WTC11 (cell line): ENCODE results near the gene TMEM128. TPM values are rescaled to one million over a fixed set of nuclear protein-coding genes. Genes with fewer than 3 reads are reported as not detected.
"Not testable (repeated sequence)": the region's sequence is repeated elsewhere in the genome, so short reads cannot be mapped to it uniquely, and the experiment has no call there.

ENCODE experiments used
- ATAC-seq: fragments of 200-7000 bp; cut with Tn5 transposase; 2 replicates; pipeline ENCODE4 v1.10.0; 2021; ENCODE audit warnings: mild to moderate bottlenecking, moderate library complexity
- CTCF ChIA-PET: fragments of 300-600 bp; sonication (Branson Sonifier 250); formaldehyde crosslinking; loops from one replicate; lab custom pipeline; 2021; ENCODE audit warnings: antibody characterized with exemption; lab: Charles Lee
- POLR2A ChIA-PET: fragments of 350-600 bp; sonication (Branson Sonifier 250); formaldehyde crosslinking; loops from one replicate; lab custom pipeline; 2021; ENCODE audit warnings: antibody characterized with exemption; lab: Charles Lee
- DNase-seq: peaks from one replicate; pipeline ENCODE4 v3.0.0; 2021; ENCODE audit warnings: low spot score
- H3K27ac Mint-ChIP-seq: 2 replicates; pipeline ENCODE4 v1.8.0; 2021; ENCODE audit warnings: mixed read lengths
- H3K27me3 Mint-ChIP-seq: 2 replicates; pipeline ENCODE4 v1.8.0; 2021; ENCODE audit warnings: low read depth, mild to moderate bottlenecking, moderate library complexity, mixed read lengths
- H3K36me3 Mint-ChIP-seq: 2 replicates; pipeline ENCODE4 v1.8.0; 2021; ENCODE audit warnings: mixed read lengths
- H3K4me1 Mint-ChIP-seq: 2 replicates; pipeline ENCODE4 v1.8.0; 2022; ENCODE audit warnings: mixed read lengths
- H3K4me3 Mint-ChIP-seq: 2 replicates; pipeline ENCODE4 v1.8.0; 2021; ENCODE audit warnings: mild to moderate bottlenecking, moderate library complexity, mixed read lengths
- H3K9me3 Mint-ChIP-seq: 2 replicates; pipeline ENCODE4 v1.8.0; 2021; ENCODE audit warnings: mixed read lengths
- CBFB ChIP-seq: sonication (generic); formaldehyde crosslinking; IDR thresholded peaks from 2 replicates; pipeline ENCODE4 v1.8.1; 2022; ENCODE audit warnings: mild to moderate bottlenecking, low read depth, missing genetic modification reagents
- ELF4 ChIP-seq: sonication (generic); formaldehyde crosslinking; IDR thresholded peaks from 2 replicates; pipeline ENCODE4 v1.8.1; 2022; ENCODE audit warnings: low read depth, mild to moderate bottlenecking, moderate library complexity, missing genetic modification reagents
- ERG ChIP-seq: fragments of 250-450 bp; sonication (Bioruptor Pico); IDR thresholded peaks from 2 replicates; pipeline ENCODE4 v1.8.0; 2021; ENCODE audit warnings: mild to moderate bottlenecking
- FOXK1 ChIP-seq: sonication (generic); formaldehyde crosslinking; IDR thresholded peaks from 2 replicates; pipeline ENCODE4 v1.8.0; 2022; ENCODE audit warnings: mild to moderate bottlenecking, moderate library complexity, missing genetic modification reagents
- GABPB1 ChIP-seq: sonication (generic); formaldehyde crosslinking; IDR thresholded peaks from 2 replicates; pipeline ENCODE4 v1.8.1; 2023; ENCODE audit warnings: mild to moderate bottlenecking, missing genetic modification reagents
- HMGXB4 ChIP-seq: sonication (generic); formaldehyde crosslinking; IDR thresholded peaks from 2 replicates; pipeline ENCODE4 v1.8.1; 2023; ENCODE audit warnings: mild to moderate bottlenecking, moderate library complexity, missing genetic modification reagents
- KAT7 ChIP-seq: sonication (generic); formaldehyde crosslinking; IDR thresholded peaks from 2 replicates; pipeline ENCODE4 v1.8.1; 2023; ENCODE audit warnings: missing genetic modification reagents, mild to moderate bottlenecking, borderline replicate concordance
- MYBL2 ChIP-seq: sonication (generic); formaldehyde crosslinking; IDR thresholded peaks from 2 replicates; pipeline ENCODE4 v1.8.1; 2023; ENCODE audit warnings: mild to moderate bottlenecking, moderate library complexity, missing genetic modification reagents
- NR2C2 ChIP-seq: sonication (generic); formaldehyde crosslinking; IDR thresholded peaks from 2 replicates; pipeline ENCODE4 v1.8.0; 2022; ENCODE audit warnings: mild to moderate bottlenecking, missing genetic modification reagents
- PREB ChIP-seq: sonication (generic); formaldehyde crosslinking; IDR thresholded peaks from 2 replicates; pipeline ENCODE4 v1.8.1; 2022; ENCODE audit warnings: mild to moderate bottlenecking, missing genetic modification reagents, moderate library complexity, borderline replicate concordance
- USF1 ChIP-seq: sonication (generic); formaldehyde crosslinking; IDR thresholded peaks from 2 replicates; pipeline ENCODE4 v1.8.0; 2022; ENCODE audit warnings: mild to moderate bottlenecking, missing genetic modification reagents
- ZNF263 ChIP-seq: sonication (generic); formaldehyde crosslinking; IDR thresholded peaks from 2 replicates; pipeline ENCODE4 v1.8.1; 2022; ENCODE audit warnings: low read depth, mild to moderate bottlenecking, moderate library complexity, missing genetic modification reagents
- ZNF281 ChIP-seq: sonication (generic); formaldehyde crosslinking; IDR thresholded peaks from 2 replicates; pipeline ENCODE4 v1.8.0; 2023; ENCODE audit warnings: mild to moderate bottlenecking, missing genetic modification reagents
- total RNA-seq: library from RNA; stranded (reverse); gene quantifications from 3 replicates; pipeline ENCODE4 v1.2.3, GENCODE V29; 2021

The TMEM128 gene
- total RNA-seq, 1 experiment from 2014 or later = 21.1 TPM

- ChIA-PET POLR2A (no interaction called here), CTCF (no interaction called here)
- peaks cover 5% of the 10 kb centered on the region; the same call in 1 of the 2 replicates for H3K9me3 Mint-ChIP-seq
- H3K4me3 Mint-ChIP-seq = no peak overlapping the region
- peaks cover 36% of the 10 kb centered on the region for H3K36me3 Mint-ChIP-seq
- ATAC-seq (no peak), DNase-seq (no peak)
- no peak overlapping the region for H3K27ac Mint-ChIP-seq
- TF ChIP-seq ERG (CRISPR knock-in tag) = no peak
- TF ChIP-seq FOXK1 (CRISPR knock-in tag) = no peak
- TF ChIP-seq KAT7 (CRISPR knock-in tag) = no peak
- TF ChIP-seq CBFB = no peak
- no peak for TF ChIP-seq MYBL2
- TF ChIP-seq NR2C2 = no peak
- TF ChIP-seq PREB (CRISPR knock-in tag) = no peak
- no peak for TF ChIP-seq ELF4 (CRISPR knock-in tag)
- no peak for TF ChIP-seq ZNF263 (CRISPR knock-in tag)
- TF ChIP-seq, all 79 proteins: peak for 0
- H3K4me1 Mint-ChIP-seq = no peaks in the 10 kb centered on the region
- H3K27me3 Mint-ChIP-seq = no peaks in the 10 kb centered on the region; the same call in 1 of the 2 replicates
Measured at GRCh38 chr4:4267981-4268380, 20.0 kb upstream of the TMEM128 start.

- no peak overlapping the region for H3K4me3 Mint-ChIP-seq
- H3K27me3 Mint-ChIP-seq = peaks cover 2% of the 10 kb centered on the region; the same call in 1 of the 2 replicates
- ATAC-seq = peak; percentile 72
- H3K36me3 Mint-ChIP-seq = no peaks in the 10 kb centered on the region
- no peak for TF ChIP-seq HMGXB4 (CRISPR knock-in tag)
- TF ChIP-seq ZNF281 (CRISPR knock-in tag) = no peak
- no peak for TF ChIP-seq FOXK1 (CRISPR knock-in tag)
- TF ChIP-seq USF1 (CRISPR knock-in tag) = no peak
- TF ChIP-seq, all 79 proteins: peak for 0
- POLR2A ChIA-PET = no interaction called here
- CTCF ChIA-PET = interaction anchor here (0.5 to 1.7 kb wide), 10 partner anchors 9 to 171 kb away, joined by 3 to 5 read pairs (median 3); partner anchors contain the start of genes LYAR and ZBTB49
- H3K27ac Mint-ChIP-seq = no peak overlapping the region
- no peaks in the 10 kb centered on the region for H3K4me1 Mint-ChIP-seq
- DNase-seq = no peak
- peaks cover 5% of the 10 kb centered on the region; the same call in 1 of the 2 replicates for H3K9me3 Mint-ChIP-seq
Measured at GRCh38 chr4:4260185-4260751, 12.2 kb upstream of the TMEM128 start.

- Mint-ChIP-seq H3K27me3 (peaks cover 5% of the 10 kb centered on the region; the same call in 1 of the 2 replicates), H3K4me3 (no peak overlapping the region), H3K4me1 (no peaks in the 10 kb centered on the region)
- POLR2A ChIA-PET = no interaction called here
- CTCF ChIA-PET = interaction anchor here (0.5 to 1.7 kb wide), 11 partner anchors 8 to 171 kb away, joined by 3 to 5 read pairs (median 3); partner anchors contain the start of genes LYAR, TMEM128 and ZBTB49
- ATAC-seq = no peak
- TF ChIP-seq GABPB1 (CRISPR knock-in tag) = peak; percentile 45; the same call in 1 of the 2 replicates
- no peak for TF ChIP-seq FOXK1 (CRISPR knock-in tag)
- TF ChIP-seq, all 79 proteins: peak for 1
- H3K36me3 Mint-ChIP-seq = no peaks in the 10 kb centered on the region
- no peak for DNase-seq
- peaks cover 5% of the 10 kb centered on the region; the same call in 1 of the 2 replicates for H3K9me3 Mint-ChIP-seq
- H3K27ac Mint-ChIP-seq = no peak overlapping the region
Measured at GRCh38 chr4:4259484-4260100, 11.6 kb upstream of the TMEM128 start.

- CTCF ChIA-PET, ATAC-seq, H3K27me3 Mint-ChIP-seq, H3K4me3 Mint-ChIP-seq, H3K4me1 Mint-ChIP-seq, H3K27ac Mint-ChIP-seq, H3K36me3 Mint-ChIP-seq, DNase-seq, H3K9me3 Mint-ChIP-seq, POLR2A ChIA-PET: not testable (repeated sequence)
Measured at GRCh38 chr4:4257705-4258104, 9.7 kb upstream of the TMEM128 start.
